HG02970 (cell line): Measurements from ENCODE around the gene IL1RL1.

Source experiments
- ATAC-seq: cut with Tn5 transposase; IDR thresholded peaks from one replicate; pipeline ENCODE4 v1.9.1; 2021; ENCODE audit warnings: mild to moderate bottlenecking, moderate library complexity, moderate number of reproducible peaks; ENCODE audit not compliant: unreplicated experiment, low FRiP score

Gene IL1RL1

DNA sequence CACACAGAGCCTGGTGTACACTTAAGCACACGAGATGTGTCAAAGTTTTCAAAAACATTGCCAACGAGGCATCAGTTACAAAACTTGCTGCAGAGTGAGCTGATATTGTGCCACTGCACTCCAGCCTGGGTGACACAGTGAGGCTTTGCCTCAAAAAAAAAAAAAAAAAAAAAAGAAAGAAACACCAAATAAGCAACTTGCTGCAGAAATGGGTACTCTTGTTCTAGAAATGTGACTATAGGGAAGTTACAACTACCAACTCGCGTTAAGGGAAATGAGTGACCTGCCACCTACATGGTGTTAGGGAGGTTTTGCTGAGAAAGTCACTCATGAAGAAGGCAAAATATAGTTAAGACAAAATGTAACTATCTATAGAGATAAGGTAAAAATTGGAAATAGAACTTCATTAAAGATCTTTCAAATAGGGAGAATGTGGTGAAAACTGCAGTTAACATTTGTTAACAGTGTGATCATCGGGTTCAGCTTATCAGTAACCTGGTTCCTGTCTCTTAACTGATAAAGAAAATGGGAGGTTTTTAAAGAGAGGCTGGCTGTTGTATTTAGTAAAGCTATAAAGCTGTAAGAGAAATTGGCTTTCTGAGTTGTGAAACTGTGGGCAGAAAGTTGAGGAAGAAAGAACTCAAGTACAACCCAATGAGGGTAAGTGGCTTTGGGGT lies at the start of gene IL1RL1:
IL1RL1 (plus strand) TSS at position 600 of the 677 bp plus-strand sequence. CDS start 26,702 bp downstream, outside the sequence.
- no peak for ATAC-seq

DNA sequence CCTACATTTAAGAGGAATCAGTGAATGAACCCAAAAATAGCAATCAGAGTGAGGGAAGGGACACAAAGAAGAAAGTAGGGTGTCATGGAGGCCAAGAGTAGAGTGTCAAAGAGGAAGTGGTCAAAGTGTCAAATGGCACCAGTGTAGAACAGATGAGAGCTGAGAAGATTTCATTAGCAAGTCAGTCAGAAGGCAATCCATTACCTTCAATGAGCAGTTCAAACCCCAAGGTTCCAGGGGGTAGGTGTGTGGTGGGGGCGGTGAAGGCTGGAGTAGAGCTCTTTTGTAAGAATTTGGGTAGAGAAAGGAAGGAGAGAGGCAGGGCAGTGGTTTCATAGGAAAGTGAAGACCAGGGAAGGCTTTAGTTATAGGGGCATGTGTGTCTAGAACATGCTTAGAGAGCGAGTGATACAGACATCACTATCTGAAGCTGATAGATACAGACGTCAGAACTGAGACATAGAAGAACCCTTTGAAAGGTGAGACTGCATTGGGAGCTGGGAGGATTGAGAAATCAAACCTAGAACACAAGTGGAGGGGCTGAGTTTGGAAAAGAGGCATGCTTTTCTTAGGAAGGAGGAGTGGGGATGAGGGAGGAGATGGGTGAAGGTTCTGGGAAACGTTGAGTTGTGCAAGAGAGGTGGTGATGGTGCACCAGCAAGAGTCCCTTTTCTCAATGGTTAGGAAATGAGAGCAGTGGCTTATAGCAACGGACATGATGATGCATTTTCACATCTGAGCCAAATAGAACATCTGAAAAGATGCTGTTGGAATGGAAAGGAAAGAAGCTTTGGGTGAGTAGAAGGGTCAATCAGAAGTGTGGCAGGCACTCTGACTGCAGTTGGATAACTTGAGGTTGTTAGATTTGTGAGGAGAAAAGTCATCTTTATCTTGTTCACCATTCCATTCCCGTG lies 48.9 kb upstream of the IL1RL1 start:
- no peak for ATAC-seq

DNA sequence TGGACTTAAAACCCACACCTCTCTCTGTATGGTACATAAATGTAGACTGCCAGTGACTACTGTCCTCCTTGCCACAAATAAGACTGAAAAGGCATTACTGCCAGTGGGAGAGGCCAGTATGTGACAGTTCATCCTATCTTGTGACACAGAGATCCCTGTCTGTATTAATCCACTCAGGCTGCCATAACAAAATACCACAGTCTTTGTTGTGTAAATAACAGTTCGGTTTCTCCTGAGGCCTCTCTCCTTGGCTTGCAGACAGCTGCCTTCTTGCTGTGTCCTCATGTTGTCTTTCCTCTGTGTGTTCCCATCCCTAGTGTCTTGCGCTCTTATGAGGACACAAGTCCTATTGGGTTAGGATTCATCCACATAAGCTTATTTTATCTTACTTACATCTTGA lies 46.4 kb upstream of the IL1RL1 start:
- ATAC-seq: no peak

DNA sequence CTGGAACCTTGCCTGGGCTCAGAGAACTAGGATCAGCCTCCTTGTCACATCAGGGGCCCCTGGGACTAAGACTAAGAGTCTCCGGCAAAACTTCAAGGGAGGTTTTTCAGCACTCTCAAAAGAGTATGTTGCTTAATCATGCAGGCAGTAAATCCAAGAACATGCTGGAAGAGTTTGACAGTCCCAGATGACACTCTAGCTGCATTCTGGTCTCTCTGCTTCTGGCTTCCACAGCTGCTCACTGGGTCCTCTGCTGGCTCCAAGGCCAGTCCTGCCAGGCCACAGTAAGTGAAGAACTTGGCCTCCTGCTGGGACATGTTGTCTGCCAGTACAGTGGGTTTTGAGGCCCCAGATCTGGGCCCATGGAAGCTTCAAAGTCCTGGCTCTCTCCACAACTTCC lies 45.2 kb upstream of the IL1RL1 start:
- no peak for ATAC-seq

DNA sequence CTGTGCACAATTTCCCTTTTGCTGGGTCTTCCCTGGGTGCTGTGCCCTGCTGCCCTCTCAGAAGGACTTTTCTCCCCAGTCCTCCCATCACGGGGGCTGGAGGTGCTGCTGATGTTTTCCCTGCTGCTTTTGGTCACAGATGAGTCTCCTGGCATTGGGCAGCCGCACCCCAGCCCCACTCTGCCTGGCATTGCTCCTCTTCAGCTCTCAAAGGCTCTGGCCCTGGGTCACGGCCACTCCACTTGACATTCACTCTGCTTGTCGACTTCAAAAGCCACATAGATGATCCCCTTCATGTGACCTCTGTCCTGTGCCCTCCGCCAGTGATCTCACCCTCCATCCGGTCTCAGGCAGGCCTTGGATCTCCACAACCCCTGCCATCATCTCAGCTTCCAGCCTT lies 43.6 kb upstream of the IL1RL1 start:
- ATAC-seq: no peak

DNA sequence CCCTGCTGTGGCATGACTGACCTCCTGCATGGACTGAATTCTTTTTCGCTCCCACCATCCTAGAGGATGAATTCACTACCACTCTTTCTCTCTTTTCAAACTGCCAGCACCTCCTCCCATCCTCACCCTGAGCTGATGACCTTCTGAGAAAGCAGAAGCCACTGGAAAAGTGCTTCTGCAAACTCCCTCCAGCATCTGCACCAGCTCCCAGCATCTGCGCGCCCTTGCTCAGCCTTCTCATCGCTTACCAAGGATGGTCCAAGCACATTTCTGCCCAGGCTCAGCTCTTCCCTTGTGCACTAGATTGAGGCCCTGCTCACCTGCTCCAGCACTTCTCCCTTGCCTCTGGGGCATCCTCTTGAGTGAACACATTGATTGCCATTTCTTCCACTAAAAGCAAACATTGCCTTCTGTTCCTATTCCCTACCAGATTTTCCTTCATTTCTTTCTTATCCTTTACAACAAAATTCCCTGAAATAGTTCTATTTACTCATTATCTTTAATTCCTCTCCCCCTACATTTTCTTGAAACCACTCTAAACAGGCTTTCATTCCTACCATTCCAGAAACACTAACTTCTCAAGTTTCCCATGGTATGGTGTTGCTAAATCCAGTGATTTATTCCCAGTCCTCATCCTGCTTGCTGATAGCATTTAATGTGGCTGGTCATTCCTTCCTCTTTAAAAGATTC lies 42.7 kb upstream of the IL1RL1 start:
- ATAC-seq: no peak

DNA sequence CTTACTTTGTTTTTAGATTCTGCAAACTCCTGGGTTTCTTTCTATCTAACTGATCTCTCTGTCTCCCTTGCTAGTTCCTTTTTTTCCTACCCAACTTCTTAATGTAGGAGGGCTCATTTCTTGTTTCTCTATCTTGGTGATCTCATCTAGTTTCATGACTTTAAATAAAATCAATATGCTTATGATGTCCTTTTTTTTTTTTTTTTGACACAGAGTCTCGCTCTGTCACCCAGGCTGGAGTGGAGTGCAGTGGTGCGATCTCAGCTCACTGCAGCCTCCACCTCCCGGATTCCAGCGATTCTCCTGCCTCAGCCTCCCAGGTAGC lies 42.2 kb upstream of the IL1RL1 start:
- no peak for ATAC-seq

DNA sequence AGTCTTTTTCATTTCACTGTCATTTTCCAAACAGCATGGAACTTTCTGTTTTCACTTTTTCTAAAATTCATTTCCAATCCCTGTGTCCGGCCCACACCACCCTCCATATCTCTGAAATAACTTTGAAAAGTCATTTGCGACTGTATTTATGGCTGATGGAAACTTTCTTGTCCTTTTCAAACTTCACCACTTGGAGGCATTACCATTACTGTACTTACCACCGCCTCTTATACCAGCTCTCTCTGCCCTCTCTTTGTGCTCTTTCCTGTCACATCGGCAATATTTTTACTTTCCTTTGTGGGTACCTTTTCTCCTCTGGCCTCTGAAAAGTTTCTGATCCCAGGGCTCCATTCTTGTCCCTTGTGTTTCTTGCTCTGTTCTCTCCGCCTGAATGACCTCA lies 39.5 kb upstream of the IL1RL1 start:
- no peak for ATAC-seq

DNA sequence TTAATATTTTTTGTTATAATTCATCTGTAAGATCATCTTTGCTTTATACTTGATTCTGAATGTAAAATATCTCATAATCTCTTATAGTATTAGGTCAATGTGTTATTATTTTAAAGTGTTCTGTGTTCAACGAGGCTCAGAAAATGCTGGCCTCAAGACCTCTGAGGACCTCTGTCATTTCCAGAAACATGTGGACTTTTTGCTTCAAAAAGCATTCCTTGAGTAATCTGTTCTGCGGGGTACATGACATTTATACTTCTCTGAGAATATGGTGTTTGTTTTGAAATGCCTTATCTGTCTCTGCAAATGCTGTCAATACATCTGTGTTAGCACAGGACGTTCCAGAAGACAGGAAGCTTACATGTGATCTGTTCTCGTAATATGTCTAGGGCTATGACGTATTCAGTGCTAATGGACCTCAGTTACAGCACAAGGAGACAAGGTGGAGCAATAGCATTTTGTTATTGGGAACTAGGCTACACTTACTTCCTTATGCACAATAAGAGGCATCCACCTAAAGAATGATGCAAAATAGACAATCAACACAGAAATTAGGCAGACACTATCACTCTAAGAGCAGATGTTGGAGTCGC lies 37.6 kb upstream of the IL1RL1 start:
- ATAC-seq: no peak

DNA sequence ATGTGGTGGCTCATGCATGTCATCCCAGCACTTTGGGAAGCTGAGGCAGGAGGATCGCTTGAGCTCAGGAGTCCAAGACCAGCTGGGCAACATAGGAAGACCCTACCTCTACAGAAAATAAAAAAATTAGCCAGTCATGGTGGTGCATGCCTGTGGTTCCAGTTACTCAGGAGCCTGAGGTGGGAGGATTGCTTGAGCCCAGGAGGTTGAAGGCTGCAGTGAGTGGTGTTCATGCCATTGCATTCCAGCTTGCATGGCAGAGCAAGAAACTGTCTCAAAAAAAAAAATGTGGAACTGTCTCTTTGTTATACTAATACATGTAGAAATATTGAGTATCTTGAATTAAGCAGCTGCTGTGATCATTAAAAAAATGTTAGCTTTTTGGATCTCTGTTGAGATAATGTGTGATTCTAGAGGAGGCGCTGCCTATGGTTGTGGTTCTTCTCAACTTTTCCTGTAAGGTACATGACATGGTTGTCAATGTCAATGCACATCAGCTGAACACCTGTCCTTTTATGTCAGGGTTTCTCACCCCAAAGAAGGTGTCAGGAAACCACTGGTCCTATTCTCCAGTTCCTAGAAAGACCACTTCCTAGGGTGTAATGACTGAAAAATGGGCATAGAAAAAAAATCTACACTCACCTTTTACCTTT lies 34.7 kb upstream of the IL1RL1 start:
- ATAC-seq: no peak

DNA sequence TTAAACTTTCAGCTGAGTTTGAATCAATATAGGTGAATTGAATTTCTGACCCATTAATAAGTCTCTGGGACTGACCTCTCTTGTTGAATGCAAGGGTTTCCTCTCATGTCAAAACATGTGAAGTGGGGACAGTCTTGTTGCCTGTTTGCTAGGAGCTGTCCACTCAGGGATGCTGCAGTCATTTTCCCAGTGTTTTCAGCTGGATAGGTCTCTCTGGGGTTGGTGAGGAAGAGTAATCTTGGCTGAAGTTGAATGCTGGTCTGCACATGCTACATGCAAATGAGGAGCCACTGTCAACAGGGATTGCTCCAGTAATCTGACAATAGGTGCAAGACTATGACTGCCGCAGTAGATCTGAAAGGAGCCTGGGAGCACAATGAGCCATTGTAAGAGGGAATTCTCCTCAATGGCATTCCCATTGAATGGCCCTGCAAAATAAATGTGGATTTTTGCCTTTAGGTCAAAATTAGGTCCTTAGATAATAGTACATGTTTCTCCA lies 34.1 kb upstream of the IL1RL1 start:
- no peak for ATAC-seq

DNA sequence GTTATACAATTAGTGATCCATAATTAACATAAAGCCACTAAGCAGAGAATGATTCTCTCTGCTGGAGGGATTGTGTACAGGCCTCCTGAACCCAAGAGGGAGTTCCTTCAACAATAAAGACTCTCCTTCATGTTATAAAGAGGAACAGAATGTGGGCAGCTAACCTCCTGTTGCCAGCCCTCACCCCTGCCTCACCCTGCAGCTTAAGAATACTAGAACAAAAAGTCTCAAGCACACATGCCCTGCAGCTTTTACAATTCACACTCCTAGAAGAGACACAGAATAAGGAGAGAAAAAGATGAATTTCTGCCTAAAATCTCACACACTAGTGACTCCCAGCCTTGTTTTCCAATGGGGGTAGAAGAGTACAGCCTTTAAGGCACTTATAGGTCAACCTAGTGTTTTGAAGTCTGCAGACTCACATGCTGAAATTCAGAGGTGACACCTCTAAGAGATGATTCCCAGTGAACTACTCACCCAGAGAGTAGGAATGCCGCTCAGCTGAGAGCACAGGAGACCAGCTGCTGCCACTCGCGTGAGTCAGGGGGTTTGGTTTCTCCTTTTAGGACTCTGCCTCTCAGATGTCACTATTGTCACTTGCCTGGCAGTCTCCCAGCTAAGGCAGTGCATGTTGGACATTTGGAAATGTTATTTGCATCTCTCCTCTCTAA lies 32.5 kb upstream of the IL1RL1 start:
- no peak for ATAC-seq

DNA sequence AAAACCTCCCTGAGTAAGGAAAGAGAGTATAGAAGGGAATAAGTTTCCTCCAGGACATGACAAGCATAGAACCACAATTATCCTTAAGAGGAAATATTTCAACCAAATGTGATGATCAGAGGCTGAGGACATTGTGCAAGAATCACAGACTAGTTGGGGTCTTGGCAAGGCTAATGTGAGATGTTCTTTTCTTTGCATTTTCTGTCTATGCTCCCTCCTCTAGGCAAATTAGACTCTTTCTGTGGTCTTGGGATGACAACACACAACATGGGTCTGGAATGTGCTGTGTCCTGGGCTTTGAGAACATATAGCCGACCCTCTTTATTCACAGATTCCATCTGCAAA lies 32.0 kb upstream of the IL1RL1 start:
- no peak for ATAC-seq

DNA sequence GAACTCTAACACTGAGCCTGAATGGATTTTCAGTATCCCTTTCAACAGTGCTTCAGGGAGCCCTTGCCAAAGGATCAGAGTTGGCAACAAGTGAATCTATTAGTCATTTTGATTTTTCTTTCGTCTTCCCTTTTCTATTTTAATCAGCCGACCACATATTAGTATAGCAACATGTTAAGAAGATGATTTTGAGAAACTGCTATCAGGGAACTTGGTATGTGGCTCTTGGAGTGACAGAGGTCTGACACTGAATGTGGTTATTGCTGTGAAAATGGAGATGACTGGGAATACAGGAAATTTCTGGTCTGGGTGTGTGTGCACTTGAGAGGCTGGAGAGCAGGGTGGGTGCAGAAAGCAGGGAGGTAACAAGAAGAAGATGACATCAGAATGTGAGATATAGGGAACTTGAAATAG lies 28.7 kb upstream of the IL1RL1 start:
- no peak for ATAC-seq

DNA sequence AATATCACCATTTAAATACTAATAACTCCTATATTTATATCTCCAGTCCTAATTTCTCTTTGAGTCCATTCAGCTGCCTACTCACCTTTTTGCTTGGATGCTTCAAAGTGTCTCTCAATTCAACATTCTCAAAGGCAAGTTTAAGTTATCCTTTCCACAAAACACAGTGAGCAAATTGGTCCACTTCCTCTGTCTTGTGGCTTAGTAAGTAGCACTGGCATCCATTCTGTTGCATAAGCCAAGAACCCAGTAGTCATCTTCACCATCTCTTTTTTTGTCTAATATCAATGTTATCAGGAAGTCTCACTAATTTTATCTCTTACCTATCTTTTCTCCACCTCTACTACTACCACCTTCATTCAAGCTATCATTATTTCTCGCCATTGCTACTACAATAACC lies 27.4 kb upstream of the IL1RL1 start:
- ATAC-seq: no peak

DNA sequence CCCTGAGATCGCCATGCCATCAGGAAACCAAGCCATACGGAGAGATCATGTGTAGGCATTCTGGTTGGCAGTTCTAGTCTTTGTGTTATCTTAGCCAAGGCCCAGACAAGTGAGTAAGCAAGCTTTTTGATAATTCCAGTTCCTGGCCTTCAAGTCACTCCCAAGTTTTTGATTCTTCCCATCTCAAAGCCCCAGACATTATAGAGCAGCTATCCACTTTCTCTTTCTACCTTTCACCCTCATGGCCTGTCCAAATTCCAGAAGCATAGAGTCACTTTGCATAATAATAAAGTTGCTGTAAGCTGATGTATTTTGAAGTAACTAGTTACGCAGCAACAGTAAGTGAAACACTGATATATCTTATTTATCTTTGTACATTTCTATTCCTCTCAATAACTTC lies 26.8 kb upstream of the IL1RL1 start:
- ATAC-seq: no peak

DNA sequence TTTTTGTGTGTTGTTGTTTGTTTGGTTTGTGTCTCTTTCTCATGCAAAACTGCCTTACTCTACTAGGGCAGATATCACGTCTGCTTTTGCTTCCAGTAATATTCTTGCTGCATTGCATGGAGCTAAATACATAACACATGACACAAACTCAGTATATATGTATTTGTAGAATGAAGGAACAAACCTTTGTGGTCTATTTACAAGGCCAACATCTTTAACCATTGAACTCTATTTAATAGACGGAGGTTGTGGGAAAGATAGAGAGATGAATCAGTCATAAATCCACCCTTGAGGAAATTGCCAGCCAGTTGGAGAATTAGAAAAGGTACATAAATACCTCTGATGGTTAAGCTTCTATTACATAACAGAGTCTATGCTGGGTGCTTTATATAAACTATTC lies 26.0 kb upstream of the IL1RL1 start:
- ATAC-seq: no peak

DNA sequence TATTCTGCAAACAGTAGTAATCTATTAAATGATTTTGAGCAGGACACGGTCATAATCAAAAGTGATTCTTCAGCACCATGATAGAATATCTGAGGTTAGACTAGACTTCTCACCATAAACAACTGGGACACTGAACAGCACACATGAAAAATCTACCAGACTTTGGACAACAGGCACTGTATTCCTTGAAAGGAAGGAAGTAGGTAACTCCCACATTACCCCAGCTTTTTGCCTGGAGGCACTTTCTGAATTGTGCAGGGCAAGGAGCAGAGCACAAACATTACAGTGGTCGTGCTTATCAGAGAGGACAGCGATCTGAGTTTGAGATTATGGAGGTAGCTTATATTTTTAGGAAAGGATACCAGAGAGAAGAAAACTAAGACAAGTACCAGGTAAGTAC lies 25.3 kb upstream of the IL1RL1 start:
- no peak for ATAC-seq

DNA sequence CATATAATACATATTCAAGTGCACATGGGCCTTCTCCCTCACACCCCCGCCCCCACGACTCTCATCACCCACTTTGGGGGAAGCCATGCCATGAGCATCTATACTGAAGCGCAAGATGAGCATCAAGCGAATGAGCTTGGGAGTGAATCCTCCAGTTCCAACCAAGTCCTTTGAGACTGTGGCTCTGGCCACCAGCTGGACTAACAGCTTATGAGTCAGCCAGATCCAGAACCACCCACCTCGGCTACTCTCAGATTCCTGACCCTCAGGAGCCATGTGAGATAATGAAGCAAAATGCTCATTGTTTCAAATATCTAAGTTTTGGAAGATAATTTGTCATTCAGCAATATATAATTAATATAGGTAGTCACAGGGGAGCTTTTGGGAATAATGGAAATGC lies 22.2 kb upstream of the IL1RL1 start:
- ATAC-seq: no peak

DNA sequence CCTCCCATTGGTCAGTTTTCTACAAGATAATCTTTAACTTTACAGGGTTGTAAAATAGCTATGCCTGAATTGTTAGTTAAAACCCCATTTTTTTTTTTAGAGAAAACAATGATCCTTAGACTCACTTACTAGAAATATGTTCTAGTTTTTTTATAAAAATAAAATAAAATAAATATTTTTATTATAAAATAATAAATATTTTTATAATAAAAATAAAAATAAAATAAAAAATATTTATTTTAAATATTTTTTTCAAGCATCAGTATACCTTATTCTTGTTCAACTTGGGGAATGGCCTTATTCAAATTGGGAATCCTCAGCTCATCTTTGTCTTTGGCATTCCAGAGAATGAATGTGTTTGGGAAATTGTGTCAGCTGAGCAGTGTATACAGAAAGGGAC lies 20.8 kb upstream of the IL1RL1 start:
- ATAC-seq: no peak
